NCI-H748 (cell line): ENCODE data around the gene PAXX.

Experiments
- DNase-seq: peaks from one replicate; lab custom pipeline; 2025; ENCODE audit not compliant: unreplicated experiment; lab: John Stamatoyannopoulos, UW

Gene PAXX

DNA sequence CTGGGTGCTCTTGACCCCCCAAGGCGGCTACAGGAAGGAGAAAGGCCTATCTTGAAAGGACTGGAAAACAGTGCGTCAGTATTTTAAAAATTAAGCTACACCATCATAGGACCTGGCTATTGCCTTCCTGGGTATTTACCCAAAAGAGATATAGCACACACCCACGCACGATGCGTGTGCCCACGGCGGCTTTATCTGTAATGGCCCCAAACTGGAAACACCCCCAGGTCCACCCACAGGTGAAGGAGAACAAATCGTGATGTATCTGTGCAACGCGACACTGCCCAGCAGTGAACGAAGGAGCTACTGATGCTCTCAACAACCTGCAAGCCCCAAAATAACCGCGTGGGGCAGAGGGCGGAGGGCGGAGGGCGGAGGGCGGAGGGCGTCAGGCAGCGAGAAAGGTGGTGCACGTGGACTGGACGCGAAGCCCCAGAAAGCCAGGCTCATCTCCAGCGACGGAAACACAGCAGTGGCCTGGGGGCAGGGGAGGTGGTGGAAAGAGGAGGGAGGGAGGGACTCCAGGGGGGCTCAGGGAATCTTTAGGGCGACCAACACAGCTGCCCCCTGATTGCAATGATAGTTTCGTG, 27.3 kb upstream of the PAXX start:
- DNase-seq: no peak

DNA sequence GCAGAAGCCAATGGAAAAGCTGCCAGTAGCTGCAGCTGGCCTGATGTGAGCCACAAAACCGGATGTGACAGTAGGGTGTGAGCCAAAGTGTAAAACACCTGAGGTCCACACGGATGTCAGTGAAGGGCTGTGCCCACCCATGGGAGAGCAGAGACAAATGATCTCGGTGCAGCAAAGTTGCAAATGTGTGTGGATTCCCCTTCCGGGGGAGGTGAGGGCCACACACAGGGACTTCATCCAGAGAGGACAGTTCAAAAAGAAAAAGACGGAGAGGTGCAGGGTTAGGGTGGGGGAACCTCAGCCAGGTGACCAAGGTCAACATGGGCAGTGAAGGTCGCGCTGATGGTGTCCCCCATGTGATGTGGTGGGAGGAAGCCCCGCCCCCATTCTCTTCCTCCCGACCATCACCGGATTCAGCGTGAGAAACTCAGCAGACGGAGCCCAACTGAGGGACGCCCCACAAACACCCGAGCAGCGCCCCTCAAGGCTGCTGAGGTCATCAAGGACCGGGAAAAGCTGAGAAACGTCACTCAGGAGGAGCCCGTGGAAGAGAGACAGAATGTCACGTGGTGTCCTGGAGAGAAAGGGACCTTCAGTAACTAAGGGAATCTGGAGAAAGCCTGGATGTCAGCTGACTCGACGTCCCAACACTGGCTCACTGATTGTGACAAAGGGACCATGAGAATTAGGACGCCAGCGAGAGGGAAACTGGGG, 26.3 kb upstream of the PAXX start:
- DNase-seq: no peak

DNA sequence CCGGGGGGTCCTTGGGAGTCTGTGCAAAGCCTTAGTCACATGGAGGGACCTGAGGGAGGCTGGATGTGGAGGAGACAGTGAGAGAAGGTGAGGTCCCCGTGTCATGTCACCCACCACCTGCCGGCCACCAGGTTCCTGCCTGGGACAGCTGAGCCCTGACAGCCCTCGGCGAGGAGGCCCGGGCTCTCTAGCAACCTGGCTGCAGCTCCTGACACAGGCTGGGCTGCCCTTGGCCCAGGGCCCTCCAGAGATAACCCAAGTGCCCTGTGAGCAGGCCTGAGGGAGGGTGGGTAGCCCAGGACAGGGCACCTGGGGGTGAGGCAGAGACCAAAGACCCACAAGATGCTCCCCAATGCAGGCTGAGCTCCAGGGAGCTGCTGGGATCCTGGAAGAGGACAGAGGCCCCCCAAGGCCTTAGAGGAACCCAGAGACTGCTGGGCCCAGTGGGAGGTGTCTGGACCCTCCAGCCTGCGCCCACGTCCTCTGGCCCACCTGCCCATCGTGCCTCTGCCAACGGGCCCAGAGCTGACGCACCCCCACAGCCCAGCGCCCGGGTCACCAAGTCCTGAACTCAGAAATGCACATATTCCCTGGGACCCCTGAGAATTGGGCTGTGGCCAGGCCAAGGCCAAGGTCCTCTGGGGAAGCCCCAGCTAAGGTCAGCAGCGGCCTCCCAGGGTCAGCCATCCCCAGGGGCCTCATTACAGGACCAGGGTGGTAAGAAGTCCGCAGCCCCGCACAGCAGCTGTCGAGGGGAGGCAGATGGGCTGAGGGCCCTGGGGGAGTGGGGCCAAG, 23.7 kb upstream of the PAXX start:
- DNase-seq: no peak

DNA sequence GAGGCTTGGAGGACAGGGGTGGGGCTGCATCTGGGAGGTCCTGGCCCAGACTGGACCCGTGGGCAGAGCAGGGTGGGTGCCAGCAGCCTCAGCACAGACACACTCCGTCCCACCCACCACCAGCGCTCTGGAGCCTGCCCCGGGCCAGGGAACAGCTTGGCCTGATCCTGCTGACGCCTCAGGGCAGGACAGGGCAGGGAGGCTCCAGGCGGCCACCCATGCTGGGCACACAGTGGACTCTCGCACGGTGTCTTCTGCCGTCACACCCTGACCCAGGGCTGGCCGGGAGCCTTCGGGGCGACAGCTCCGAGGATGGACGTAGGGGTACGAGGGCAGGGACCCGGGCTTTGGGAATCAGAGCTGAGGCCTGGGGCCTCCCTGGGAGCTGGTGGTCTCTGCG, 23.1 kb upstream of the PAXX start:
- DNase-seq: no peak

DNA sequence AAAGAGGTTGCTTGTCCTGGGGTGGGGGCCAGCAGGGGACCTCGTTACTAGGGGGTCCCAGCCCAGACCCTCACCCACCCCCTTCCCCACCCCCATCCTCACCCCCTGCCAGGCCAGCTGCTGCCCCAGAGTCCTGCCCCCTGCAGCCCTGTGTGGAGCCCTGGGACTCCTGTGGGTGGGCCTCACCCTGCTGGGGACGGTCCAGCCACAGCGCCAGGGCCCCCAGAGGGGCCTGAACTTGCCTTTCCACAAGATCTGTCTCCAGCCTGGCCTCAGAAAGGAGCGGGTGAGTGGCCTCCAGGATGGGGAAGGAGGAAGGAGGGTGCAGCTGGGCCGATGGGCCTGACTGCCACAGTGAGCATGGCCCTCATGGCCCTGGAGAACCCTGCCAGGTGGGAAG, 22.4 kb upstream of the PAXX start:
- DNase-seq: no peak

DNA sequence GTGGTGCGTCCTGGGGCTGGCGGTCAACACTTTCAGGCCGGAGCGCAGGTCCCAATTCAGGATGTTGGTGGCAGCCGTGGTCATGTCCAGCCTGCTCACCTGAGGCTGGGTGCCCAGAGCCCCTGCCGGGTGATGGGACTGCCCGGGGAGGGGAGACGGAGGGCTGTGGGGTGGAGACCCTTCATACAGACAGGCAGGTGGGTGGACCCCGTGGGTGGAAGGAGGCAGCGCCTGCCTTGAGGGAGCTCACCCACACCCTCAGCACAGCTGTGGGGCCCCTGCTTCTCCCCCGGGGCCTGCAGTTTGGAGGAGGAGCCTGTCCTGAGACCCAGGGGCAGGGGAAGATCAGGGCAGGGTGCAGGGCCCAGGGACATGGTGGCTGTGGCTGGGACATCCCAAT, 21.9 kb upstream of the PAXX start:
- DNase-seq: no peak

DNA sequence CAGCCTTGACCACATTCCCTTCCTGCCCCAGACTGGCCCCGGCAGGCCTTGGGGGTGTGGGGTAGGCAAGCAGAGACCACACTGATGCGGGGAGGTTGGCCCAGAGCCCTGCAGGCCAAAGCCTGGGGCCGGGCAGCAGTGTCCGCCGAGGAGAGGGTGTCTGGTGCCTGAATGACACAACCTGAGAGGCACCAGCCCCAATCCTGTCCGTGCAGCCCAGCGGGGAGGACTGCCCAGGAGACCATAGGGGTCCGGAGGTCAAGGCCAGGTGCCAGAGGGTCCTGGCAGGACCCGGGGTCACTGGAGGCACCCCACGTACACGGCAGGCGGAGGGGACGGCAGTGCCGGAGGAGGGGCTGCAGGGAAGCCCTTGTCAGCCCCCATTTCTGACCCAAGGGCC, 20.5 kb upstream of the PAXX start:
- DNase-seq: no peak

DNA sequence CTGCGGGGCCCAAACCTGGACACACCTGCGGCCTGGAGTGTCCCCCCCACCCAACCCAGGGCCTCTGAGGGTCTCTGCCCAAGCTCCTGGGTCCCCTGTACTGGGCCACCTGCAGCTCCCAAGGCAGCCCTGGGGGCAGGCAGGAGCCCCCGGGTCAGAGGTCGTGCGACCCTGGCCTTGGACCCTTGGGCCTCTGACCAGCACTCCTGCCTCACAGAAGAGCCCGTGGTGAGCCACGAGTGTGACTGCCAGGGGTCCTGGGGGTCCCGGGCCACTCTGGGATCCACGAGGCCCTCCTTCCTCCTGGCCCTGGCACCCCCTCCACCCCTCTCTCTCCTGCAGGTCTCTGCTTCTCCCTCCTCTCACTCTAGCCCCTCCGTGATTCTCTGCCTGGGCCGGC, 19.9 kb upstream of the PAXX start:
- no peak for DNase-seq

DNA sequence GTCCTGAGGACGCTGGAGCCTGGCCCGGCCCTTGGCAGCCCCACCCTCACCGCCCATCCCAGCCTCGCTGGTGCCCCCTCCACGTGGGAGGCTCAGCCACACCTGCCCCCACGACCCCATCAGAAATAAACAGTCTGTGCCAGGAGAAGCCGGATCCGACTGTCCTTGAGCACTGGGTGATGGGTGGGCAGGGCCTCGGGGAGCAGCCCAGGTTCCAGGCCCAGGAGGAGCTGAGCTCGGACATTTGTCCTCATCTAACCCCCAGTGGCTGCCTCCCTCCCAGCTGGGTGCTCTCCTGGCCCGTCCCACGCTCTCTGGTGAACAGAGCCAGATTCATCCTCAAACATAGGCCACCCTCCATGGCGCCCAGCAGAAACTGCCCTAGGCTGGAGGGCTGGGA, 19.5 kb upstream of the PAXX start:
- no peak for DNase-seq

DNA sequence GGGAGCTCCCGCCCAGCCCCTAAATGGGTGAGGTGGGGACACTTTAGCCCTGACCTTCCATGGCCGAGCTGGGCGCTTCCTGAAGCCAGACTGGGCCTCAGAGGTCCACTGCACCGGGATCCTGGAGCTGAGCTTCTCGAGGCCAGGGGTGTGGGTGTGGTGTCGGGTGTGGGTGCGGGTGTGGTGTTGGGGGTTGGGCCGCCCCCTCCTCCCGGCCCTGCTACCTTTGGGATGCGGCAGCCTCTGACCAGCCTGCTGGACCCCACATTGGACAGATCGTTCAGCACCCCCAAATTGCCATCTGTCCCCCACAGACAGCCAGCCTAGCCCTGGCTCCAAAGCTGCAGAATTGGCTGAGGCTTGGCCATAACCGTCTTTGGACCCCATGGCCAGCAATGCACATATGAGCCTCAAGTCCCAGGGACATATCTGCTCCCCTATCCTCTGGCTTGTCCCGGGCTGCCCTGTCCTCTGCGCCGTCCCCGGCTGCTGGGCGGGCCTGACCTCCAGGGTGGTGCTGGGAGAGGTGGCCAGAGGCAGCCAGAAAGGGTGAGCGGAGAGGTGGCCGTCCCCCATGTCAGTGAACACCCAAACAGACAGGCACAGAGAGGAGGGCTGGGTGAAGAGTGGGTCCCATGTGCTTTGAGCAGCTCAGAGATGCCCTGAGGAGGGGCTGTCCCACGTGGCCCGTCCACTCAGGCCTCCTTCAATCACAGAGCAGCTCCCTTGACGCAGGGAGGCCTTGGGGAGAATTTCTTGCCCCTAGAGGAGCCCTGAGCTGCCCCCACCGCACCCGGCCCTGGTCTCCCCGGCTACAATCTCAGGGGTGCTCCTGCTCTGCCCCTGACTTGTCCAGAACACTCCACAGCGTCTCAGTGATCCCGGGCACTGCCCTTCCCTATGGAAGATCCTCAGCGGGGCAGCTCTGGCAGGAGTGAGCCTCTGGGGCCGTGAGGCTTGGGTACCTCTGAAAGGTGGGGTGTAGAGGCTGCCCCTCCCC, 18.3 kb upstream of the PAXX start:
- no peak for DNase-seq

DNA sequence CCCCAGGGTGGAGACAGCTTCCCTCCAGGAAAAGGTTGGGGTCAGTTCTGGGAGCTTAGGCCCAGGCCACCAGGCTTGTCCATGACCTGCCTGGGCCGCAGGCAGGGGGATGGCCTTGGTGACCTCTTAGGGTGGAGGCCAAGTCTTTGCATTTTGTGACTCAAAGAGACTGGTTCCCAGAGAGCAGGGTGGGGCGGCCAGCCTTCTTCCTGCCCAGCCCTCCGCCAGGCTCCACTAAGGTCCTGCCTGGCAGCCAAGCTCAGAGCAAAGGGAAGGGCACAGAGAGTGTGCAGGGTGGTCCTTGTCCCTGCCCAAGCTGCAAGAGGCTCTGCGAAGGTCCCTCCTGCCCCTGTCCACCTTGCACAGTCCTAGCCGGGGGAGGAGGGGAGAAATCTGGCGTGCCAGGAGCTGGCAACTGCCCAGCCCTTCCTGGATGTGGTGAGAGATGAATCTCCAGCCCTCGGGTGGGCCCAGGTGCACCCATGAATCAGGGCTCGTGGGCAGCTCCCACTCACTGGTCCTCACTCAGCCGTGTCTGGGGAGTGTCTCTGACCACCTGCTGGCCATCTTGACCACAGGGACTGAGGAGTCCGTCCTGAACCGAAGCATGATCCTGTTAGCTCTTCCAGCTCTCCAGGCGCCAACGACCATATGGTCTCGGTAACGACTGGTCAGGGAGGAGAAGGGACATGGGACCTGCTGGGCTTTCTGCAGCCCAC, 17.2 kb upstream of the PAXX start:
- no peak for DNase-seq

DNA sequence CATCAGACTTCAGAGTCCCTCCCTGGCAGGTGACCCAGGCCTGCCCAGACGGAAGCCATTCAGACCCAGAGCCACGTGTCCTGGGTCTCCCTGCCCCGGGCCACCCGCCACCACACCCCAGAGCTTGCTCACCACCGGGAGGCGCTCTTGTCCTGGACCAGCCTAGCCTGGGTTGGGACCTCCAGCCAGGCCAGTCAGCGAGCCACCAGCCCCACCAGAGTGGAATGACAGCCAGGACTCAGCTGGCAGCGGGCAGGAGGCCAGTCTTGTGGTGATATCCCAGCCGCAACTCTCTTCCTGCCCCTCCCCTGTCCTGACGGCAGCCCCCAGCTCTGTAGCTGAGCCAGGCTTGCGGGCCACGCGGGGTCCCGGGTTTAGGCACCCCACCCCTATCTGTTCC, 16.6 kb upstream of the PAXX start:
- no peak for DNase-seq

DNA sequence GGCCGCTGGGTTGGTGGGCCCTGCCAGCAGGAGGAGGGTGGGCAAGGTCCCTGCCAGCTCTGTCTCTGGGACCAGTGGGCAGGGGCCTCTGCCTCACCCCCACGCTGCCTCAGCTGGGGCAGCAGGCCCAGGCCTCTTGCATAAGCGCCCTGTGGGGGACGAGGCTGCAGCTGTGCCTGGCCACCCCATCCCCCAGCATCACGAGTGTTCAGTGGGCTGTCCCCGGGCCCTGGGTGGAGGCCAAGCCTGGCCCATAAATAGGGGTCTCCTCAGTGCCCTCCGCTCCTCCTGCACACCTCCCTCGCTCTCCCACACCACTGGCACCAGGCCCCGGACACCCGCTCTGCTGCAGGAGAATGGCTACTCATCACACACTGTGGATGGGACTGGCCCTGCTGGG, 15.0 kb upstream of the PAXX start, which contains the start of gene PTGDS:
PTGDS (plus strand) TSS at position 282 of the 400 bp plus-strand sequence; CDS start at position 357, 75 bp downstream.
- no peak for DNase-seq

DNA sequence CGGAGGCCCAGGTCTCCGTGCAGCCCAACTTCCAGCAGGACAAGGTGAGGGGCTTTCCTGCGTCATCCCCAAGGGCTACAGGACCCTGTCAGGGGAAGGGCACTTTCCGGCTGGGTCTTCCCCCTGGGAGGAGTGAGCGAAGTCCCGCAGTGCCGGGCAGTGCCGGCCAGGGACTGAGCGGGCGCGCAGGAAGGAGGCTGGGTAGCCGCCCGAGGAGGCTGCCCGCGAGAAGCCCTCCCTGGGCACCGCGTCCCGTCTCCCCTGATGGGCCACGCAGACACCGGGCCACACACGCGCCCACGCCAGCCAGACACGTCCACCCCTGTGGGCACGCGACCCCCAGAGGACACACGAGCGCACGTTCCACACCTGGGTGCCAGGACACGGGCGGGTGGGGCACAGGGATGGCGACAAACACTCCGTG, 14.6 kb upstream of the PAXX start:
- no peak for DNase-seq

DNA sequence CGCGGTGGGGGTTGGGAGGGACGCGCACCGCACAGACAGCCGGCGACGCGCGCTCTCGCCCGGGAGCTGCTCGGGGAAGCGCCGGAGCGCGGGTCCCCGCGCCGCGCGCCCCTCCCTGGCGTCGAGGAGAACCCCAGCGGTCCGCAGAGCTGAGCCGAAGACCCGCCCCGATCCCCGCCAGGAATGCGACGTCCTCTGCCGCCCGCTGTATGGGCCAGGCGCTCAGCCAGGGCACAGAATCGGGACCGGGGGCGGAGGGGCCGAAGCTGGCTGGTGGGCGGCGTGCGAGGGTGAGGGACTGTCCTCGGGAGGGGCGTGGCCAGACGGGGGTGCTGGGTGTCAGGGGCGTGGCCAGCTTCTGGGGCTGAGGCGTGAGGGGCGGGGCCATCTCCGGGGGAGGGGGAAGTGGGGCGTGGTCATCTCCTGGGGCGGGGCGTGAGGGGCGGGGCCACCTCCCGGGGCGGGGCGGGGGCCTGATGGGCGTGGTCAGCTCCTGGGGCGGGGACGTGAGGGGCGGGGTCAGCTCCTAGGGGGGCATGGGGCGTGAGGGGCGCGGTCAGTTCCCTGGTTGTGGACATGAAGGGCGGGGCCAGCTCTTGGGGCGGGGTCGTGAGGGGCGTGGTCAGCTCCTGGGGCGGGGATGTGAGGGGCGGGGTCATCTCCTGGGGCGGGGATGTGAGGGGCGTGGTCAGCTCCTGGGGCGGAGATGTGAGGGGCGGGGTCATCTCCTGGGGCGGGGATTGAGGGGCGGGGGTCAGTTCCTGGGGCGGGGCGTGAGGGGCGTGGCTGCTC, 14.0 kb upstream of the PAXX start:
- DNase-seq: peak; percentile 81

DNA sequence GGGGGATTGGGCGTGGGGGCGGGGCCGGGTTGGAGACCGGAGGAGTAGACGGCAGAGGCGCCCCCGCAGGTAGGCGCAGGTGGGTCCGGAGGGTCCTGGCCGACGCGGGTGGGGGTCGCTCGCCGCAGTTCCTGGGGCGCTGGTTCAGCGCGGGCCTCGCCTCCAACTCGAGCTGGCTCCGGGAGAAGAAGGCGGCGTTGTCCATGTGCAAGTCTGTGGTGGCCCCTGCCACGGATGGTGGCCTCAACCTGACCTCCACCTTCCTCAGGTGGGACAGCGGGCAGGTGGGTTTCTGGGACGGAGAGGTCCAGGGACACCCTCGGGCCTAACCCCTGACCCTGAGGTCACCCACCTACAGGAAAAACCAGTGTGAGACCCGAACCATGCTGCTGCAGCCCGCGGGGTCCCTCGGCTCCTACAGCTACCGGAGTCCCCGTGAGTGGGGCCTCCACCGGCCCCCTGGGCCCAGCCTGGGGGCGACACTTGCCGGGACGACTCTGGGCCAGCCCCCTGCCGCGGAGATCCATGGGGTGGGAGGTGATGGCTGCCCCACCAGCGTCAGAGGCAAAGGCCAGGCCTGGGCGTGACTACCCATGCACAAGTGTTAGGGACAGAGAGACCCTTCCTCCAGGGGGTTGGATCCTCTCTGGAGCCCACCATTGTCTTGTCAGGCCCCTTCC, 13.2 kb upstream of the PAXX start:
- no peak for DNase-seq

DNA sequence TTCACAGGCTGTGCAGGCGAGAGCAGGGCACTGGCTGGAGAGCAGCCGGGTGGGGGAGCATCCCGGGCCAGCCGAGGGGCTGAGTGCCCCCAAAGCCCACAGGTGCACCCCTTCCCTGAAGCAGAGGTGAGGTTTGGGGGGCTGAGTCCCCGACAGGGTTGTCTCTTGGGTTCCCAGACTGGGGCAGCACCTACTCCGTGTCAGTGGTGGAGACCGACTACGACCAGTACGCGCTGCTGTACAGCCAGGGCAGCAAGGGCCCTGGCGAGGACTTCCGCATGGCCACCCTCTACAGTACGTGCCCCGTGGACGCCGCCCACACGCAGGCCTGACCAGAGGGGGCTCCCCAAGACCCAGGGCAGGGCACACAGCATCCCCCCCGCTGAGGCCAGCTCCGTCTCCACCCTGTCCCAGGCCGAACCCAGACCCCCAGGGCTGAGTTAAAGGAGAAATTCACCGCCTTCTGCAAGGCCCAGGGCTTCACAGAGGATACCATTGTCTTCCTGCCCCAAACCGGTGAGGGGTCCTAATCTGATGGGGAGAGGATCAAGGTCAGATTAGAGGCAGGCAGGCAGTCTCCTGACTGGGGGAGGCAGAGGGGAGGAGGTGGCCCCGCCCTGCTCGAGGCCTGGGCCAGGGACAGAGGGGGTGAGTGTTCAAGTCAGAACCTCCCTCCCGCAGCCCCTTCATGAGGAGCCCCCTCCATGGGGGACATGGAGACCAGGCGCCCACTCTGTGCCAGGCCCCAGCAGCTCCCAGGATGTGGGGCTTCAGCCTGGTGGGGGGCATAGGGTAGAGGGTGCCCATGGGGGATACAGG, 12.2 kb upstream of the PAXX start:
- DNase-seq: no peak
